GM18951 (cell line): Measurements from ENCODE around the gene NOL3.

Experiments used
- POLR2A ChIP-seq: IDR thresholded peaks from 4 replicates; pipeline ENCODE4 v1.6.1; 2011; ENCODE audit warnings: mild to moderate bottlenecking; ENCODE audit not compliant: insufficient read length, insufficient read depth; ENCODE audit errors: extremely low read depth
- in situ Hi-C: fragments of 300-500 bp; cut with MboI; formaldehyde crosslinking; loops from one replicate; pipeline ENCODE4 v1.12.0; 2022; ENCODE audit warnings: low sequenced_read_pairs, mixed read lengths, inconsistent platforms; ENCODE audit not compliant: unreplicated experiment

Gene NOL3

GRCh38 chr16:67148656-67149275, 21.6 kb upstream of the NOL3 start:
- in situ Hi-C loops: no loop called here
- no peak for TF ChIP-seq POLR2A

GRCh38 chr16:67149276-67150046, 20.9 kb upstream of the NOL3 start:
- in situ Hi-C loops: no loop called here
- TF ChIP-seq POLR2A: no peak

- in situ Hi-C loops: no loop called here
Observed at GRCh38 chr16:67150047-67150832, 20.1 kb upstream of the NOL3 start.

GRCh38 chr16:67150833-67151396, 19.4 kb upstream of the NOL3 start, which contains the start of gene B3GNT9:
TSS of gene B3GNT9 (minus strand) at chr16:67150998. CDS start at chr16:67150485, 513 bp downstream.
- peak; percentile 53 for TF ChIP-seq POLR2A
- in situ Hi-C loops: no loop called here

More at GRCh38 chr16:67150047-67150832, 20.1 kb upstream of the NOL3 start:
- TF ChIP-seq POLR2A: no peak

GRCh38 chr16:67151431-67152097, 18.8 kb upstream of the NOL3 start:
- in situ Hi-C loops: no loop called here
- TF ChIP-seq POLR2A: no peak

GRCh38 chr16:67154578-67155294, 15.6 kb upstream of the NOL3 start:
- in situ Hi-C loops: no loop called here
- TF ChIP-seq POLR2A: no peak

- no peak for TF ChIP-seq POLR2A
- in situ Hi-C loops: no loop called here
Observed at GRCh38 chr16:67155295-67156142, 14.8 kb upstream of the NOL3 start.

GRCh38 chr16:67156143-67156844, 14.0 kb upstream of the NOL3 start:
- TF ChIP-seq POLR2A: no peak
- in situ Hi-C loops: no loop called here

GRCh38 chr16:67157106-67157748, 13.1 kb upstream of the NOL3 start:
- in situ Hi-C loops: no loop called here
- no peak for TF ChIP-seq POLR2A

- in situ Hi-C loops: no loop called here
- no peak for TF ChIP-seq POLR2A
Observed at GRCh38 chr16:67157892-67158635, 12.3 kb upstream of the NOL3 start.
